ENCODE results near the gene RASSF4. TPM values are rescaled to one million over a fixed set of nuclear protein-coding genes. Genes with fewer than 3 reads are reported as not detected.

The RASSF4 gene
- total RNA-seq, 1 experiment from 2014 or later, result 2.8 TPM

- H3K79me2 ChIP-seq (ENCODE audit: insufficient read depth, low read length), result no peaks in the 10 kb centered on the region
- intact Hi-C loops (cut with micrococcal nuclease), result loop anchor here (10.0 kb wide), 1 partner anchor 299 kb away; no protein-coding TSS in a partner anchor
- no peaks in the 10 kb centered on the region for H3K27me3 ChIP-seq (ENCODE audit: insufficient read depth, low read length)
- H3K9me2 ChIP-seq (ENCODE audit: insufficient read depth), result no peaks in the 10 kb centered on the region
- no peak overlapping the region for H3K9ac ChIP-seq (ENCODE audit: low read length)
- ATAC-seq, result no peak
- no peaks in the 10 kb centered on the region for H3K9me3 ChIP-seq (ENCODE audit: control insufficient read depth in 1 of 2, insufficient read depth in 1 of 2, low read depth in 1 of 2, low read length in 2 of 2)
- H4K20me1 ChIP-seq (ENCODE audit: insufficient read depth), result no peaks in the 10 kb centered on the region
- no peaks in the 10 kb centered on the region for H3K4me1 ChIP-seq (ENCODE audit: control insufficient read depth in 1 of 2, insufficient read depth in 2 of 2, low read length in 2 of 2)
- TF ChIP-seq CBX3 (IDR thresholded peaks at IDR 0.05; ENCODE audit: low read depth) (no peak), SRF (IDR thresholded peaks at IDR 0.05; ENCODE audit: low read depth) (no peak), EZH2 (IDR thresholded peaks at IDR 0.05) (no peak)
- TF ChIP-seq, protein P1, sequence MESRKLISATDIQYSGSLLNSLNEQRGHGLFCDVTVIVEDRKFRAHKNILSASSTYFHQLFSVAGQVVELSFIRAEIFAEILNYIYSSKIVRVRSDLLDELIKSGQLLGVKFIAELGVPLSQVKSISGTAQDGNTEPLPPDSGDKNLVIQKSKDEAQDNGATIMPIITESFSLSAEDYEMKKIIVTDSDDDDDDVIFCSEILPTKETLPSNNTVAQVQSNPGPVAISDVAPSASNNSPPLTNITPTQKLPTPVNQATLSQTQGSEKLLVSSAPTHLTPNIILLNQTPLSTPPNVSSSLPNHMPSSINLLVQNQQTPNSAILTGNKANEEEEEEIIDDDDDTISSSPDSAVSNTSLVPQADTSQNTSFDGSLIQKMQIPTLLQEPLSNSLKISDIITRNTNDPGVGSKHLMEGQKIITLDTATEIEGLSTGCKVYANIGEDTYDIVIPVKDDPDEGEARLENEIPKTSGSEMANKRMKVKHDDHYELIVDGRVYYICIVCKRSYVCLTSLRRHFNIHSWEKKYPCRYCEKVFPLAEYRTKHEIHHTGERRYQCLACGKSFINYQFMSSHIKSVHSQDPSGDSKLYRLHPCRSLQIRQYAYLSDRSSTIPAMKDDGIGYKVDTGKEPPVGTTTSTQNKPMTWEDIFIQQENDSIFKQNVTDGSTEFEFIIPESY (IDR thresholded peaks at IDR 0.05; ENCODE audit: extremely low read depth, insufficient replicate concordance, low read length), result no peak
- TF ChIP-seq, protein P2, sequence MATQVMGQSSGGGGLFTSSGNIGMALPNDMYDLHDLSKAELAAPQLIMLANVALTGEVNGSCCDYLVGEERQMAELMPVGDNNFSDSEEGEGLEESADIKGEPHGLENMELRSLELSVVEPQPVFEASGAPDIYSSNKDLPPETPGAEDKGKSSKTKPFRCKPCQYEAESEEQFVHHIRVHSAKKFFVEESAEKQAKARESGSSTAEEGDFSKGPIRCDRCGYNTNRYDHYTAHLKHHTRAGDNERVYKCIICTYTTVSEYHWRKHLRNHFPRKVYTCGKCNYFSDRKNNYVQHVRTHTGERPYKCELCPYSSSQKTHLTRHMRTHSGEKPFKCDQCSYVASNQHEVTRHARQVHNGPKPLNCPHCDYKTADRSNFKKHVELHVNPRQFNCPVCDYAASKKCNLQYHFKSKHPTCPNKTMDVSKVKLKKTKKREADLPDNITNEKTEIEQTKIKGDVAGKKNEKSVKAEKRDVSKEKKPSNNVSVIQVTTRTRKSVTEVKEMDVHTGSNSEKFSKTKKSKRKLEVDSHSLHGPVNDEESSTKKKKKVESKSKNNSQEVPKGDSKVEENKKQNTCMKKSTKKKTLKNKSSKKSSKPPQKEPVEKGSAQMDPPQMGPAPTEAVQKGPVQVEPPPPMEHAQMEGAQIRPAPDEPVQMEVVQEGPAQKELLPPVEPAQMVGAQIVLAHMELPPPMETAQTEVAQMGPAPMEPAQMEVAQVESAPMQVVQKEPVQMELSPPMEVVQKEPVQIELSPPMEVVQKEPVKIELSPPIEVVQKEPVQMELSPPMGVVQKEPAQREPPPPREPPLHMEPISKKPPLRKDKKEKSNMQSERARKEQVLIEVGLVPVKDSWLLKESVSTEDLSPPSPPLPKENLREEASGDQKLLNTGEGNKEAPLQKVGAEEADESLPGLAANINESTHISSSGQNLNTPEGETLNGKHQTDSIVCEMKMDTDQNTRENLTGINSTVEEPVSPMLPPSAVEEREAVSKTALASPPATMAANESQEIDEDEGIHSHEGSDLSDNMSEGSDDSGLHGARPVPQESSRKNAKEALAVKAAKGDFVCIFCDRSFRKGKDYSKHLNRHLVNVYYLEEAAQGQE (IDR thresholded peaks at IDR 0.05; ENCODE audit: low read depth), result no peak
- ChIA-PET POLR2A (no interaction called here), RAD21 (ENCODE audit: low non-redundant PET in 1 of 2, low total read pairs in 2 of 2, uncharacterized antibody in 2 of 2, unreplicated experiment in 2 of 2) (no interaction called here), CTCF (no interaction called here)
- H2AFZ ChIP-seq (ENCODE audit: low read depth, low read length, poor library complexity, severe bottlenecking), result no peak overlapping the region
- H3K36me3 ChIP-seq (ENCODE audit: control insufficient read depth in 1 of 2, insufficient read depth in 2 of 2, low read length in 2 of 2), result no peaks in the 10 kb centered on the region
- no peak for DNase-seq (ENCODE audit: low read depth, low spot score)
- H3K4me2 ChIP-seq (ENCODE audit: low read length), result no peak overlapping the region
- H3K4me3 ChIP-seq (replicated peaks in 1 of 2; ENCODE audit: low read depth in 1 of 2, low read length in 2 of 2), result no peak overlapping the region
- no peak overlapping the region for H3K27ac ChIP-seq (ENCODE audit: low read depth, low read length)
- no TSS peak for BruUV-seq (replicated peaks)
Measured at GRCh38 chr10:44935201-44935965, 24.2 kb upstream of the RASSF4 start.
